GM12891 (cell line): ENCODE results near the gene WDR64.

Experiments used
- POLR2A ChIP-seq: IDR thresholded peaks from 2 replicates; pipeline ENCODE4 v1.6.1; 2011; ENCODE audit warnings: low read depth, low read length, control low read depth
- POLR2AphosphoS5 ChIP-seq: IDR thresholded peaks from 2 replicates; pipeline ENCODE4 v1.6.1; 2011; ENCODE audit warnings: low read depth, low read length, control low read depth
- TAF1 ChIP-seq: IDR thresholded peaks from 2 replicates; pipeline ENCODE4 v1.6.1; 2011; ENCODE audit warnings: low read depth, low read length, control low read depth

- TF ChIP-seq POLR2A (no peak), POLR2AphosphoS5 (no peak), TAF1 (no peak)
Measured at GRCh38 chr1:241724741-241725356, 72.8 kb downstream of the WDR64 start.
